ENCODE data around the gene NTF4.

DNA sequence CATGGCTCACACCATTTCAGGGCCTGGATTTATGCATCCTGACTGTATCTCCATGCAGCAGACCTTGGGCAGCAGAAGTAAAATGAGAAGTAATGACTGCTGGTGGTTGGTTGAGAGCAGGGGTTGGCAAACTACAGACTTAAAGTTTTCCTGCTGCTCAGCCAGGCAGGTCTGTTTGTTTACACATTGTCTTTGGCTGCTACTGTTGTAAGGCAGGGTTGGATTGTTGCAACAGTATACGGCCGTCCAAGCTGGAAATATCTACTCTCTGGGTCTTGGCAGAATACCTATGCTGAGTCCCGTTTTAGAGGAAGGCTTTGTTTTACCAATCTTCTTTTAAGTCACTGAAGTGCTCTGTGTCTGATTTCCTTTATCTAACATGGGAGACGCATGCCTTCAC, 34.2 kb upstream of the NTF4 start:
- TF ChIP-seq FOXK2 (IDR thresholded peaks at IDR 0.05), result no peak
- TF ChIP-seq SP1 (IDR thresholded peaks at IDR 0.05), result no peak
- TF ChIP-seq BHLHE40 (IDR thresholded peaks at IDR 0.05; ENCODE audit: borderline replicate concordance), result no peak
- TF ChIP-seq ELF4 (IDR thresholded peaks at IDR 0.05), result no peak
- no peak for TF ChIP-seq SUZ12 (IDR thresholded peaks at IDR 0.05)
